ENCODE data around the gene RCAN1. TPM values are rescaled to one million over a fixed set of nuclear protein-coding genes. Genes with fewer than 3 reads are reported as not detected.

The RCAN1 gene
- total RNA-seq, 4 donors from 2014 or later: 32.1 to 58.6 (median 42.2) TPM

- H3K9me3 ChIP-seq: no peaks in the 10 kb centered on the region
- H3K4me3 ChIP-seq: no peak overlapping the region
- no peak for TF ChIP-seq POLR2A (IDR thresholded peaks at IDR 0.05)
- TF ChIP-seq CTCF (IDR thresholded peaks at IDR 0.05): no peak
- no peak for ATAC-seq
- no peaks in the 10 kb centered on the region for H3K27me3 ChIP-seq
- no peaks in the 10 kb centered on the region for H3K36me3 ChIP-seq
- WGBS, 2 donors (ENCODE audit: low coverage in 1 of 2): 80 to 83% methylated on average over 3 to 8 of the region's 8 CpGs
- peaks cover 2 to 25% (median 9%) of the 10 kb centered on the region in 3 donors for H3K4me1 ChIP-seq
- H3K27ac ChIP-seq: peak overlapping the region in 1 of 4 donors; percentile 9
Measured at GRCh38 chr21:34617753-34618339, 2.9 kb upstream of the RCAN1 start.

- peak overlapping the region; percentile 69 to 75 for H3K4me3 ChIP-seq
- peak overlapping the region; percentile 76 to 96 (median 90) for H3K27ac ChIP-seq
- WGBS, 2 donors (ENCODE audit: low coverage in 1 of 2): 5 to 6% methylated on average over 5 to 6 of the region's 8 CpGs
- ATAC-seq: peak; percentile 3
- H3K27me3 ChIP-seq: no peaks in the 10 kb centered on the region
- no peaks in the 10 kb centered on the region for H3K9me3 ChIP-seq
- no peaks in the 10 kb centered on the region for H3K36me3 ChIP-seq
- H3K4me1 ChIP-seq: peaks cover 2 to 45% (median 14%) of the 10 kb centered on the region in 3 donors
- no peak for TF ChIP-seq EP300 (IDR thresholded peaks at IDR 0.05)
- TF ChIP-seq POLR2A (IDR thresholded peaks at IDR 0.05): no peak
- no peak for TF ChIP-seq POLR2AphosphoS5 (IDR thresholded peaks at IDR 0.05)
- TF ChIP-seq CTCF (IDR thresholded peaks at IDR 0.05): no peak
Measured at GRCh38 chr21:34615487-34615814, 538 bp upstream of the RCAN1 start.

- Histone ChIP-seq H3K4me1 (peaks cover 2 to 60% (median 14%) of the 10 kb centered on the region in 3 donors), H3K36me3 (no peaks in the 10 kb centered on the region), H3K4me3 (peak overlapping the region; percentile 69 to 75), H3K27me3 (no peaks in the 10 kb centered on the region), H3K27ac (peak overlapping the region in 3 of 4 donors; percentile 88 to 96 (median 92)), H3K9me3 (no peaks in the 10 kb centered on the region)
- ATAC-seq: no peak
- no peak for TF ChIP-seq CTCF (IDR thresholded peaks at IDR 0.05)
- TF ChIP-seq POLR2AphosphoS5 (IDR thresholded peaks at IDR 0.05): no peak
- no peak for TF ChIP-seq POLR2A (IDR thresholded peaks at IDR 0.05)
- no peak for TF ChIP-seq EP300 (IDR thresholded peaks at IDR 0.05)
- 18 to 21% methylated on average over 8 of the region's 43 CpGs for WGBS, 2 donors (ENCODE audit: low coverage in 1 of 2)
Measured at GRCh38 chr21:34613679-34614627, 960 bp downstream of the RCAN1 start.

GRCh38 chr21:34612557-34612956 lies 2.4 kb downstream of the RCAN1 start:
- Histone ChIP-seq H3K27ac (peak overlapping the region in 1 of 4 donors; percentile 92), H3K36me3 (no peaks in the 10 kb centered on the region), H3K9me3 (no peaks in the 10 kb centered on the region), H3K27me3 (no peaks in the 10 kb centered on the region), H3K4me1 (peaks cover 2 to 69% (median 14%) of the 10 kb centered on the region in 3 donors), H3K4me3 (no peak overlapping the region)
- no peak for ATAC-seq
- TF ChIP-seq EP300 (IDR thresholded peaks at IDR 0.05) (no peak), POLR2AphosphoS5 (IDR thresholded peaks at IDR 0.05) (no peak), POLR2A (IDR thresholded peaks at IDR 0.05) (no peak), CTCF (IDR thresholded peaks at IDR 0.05) (no peak)
- 65 to 73% methylated on average over 2 of the region's 2 CpGs for WGBS, 2 donors (ENCODE audit: low coverage in 1 of 2)
